AG04449 (cell line): ENCODE results near the gene MED26.
"Not testable (repeated sequence)": the region's sequence is repeated elsewhere in the genome, so short reads cannot be mapped to it uniquely, and the experiment has no call there.

Experiments
- CTCF ChIA-PET: fragments of 350-600 bp; formaldehyde crosslinking; extraction: SDS; loops from one replicate; lab custom pipeline; 2021; ENCODE audit warnings: antibody characterized with exemption; lab: Yijun Ruan, JAX
- POLR2A ChIA-PET: fragments of 400-600, 350-600 bp; formaldehyde crosslinking; extraction: SDS; loops from one replicate; lab custom pipeline; 2020; ENCODE audit warnings: antibody characterized with exemption, inconsistent platforms; lab: Yijun Ruan, JAX
- DNase-seq: peaks from one replicate; pipeline ENCODE4 v3.0.0-alpha.2; 2010; ENCODE audit warnings: low read depth, low spot score
- H3K4me3 ChIP-seq: 2 replicates; pipeline ENCODE4 v1.5.1; 2011; ENCODE audit warnings: low read depth, mild to moderate bottlenecking, control low read depth, low read length
- CTCF ChIP-seq: IDR thresholded peaks from one replicate; pipeline ENCODE4 v1.5.1; 2011; ENCODE audit warnings: mild to moderate bottlenecking, moderate library complexity, low read length, control low read depth, inconsistent platforms; ENCODE audit not compliant: insufficient read depth; ENCODE audit errors: missing control alignments

The MED26 gene

GRCh38 chr19:16566161-16566560, 61.8 kb downstream of the MED26 start:
- no peak for TF ChIP-seq CTCF
- CTCF ChIA-PET, result interaction anchor here (1.2 kb wide), 1 partner anchor 8 kb away, joined by 3 read pairs; no protein-coding TSS in a partner anchor
- no peak overlapping the region for H3K4me3 ChIP-seq
- POLR2A ChIA-PET, result no interaction called here
- DNase-seq, result no peak

DNA sequence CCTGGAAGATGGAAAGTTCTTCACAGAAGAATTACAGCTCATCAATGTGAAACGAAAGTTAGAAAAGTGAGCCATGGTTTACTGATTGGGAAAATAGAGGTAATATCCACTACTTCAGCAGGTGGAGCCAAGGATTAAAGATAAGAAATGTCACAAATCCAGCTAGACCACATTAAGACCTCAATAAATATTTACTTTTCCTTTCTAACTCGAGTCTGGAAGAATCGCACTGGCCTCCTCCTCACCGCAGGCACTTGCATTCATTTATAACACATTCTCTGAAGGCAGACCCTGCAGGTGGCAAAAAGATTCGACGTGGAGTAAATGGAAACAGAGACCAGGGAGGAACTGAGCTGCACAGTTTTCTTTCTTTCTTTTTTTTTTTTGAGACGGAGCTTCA, 63.2 kb downstream of the MED26 start:
- ChIA-PET POLR2A (no interaction called here), CTCF (no interaction called here)
- H3K4me3 ChIP-seq, result no peak overlapping the region
- no peak for DNase-seq
- no peak for TF ChIP-seq CTCF

GRCh38 chr19:16562608-16563025, 65.4 kb downstream of the MED26 start:
- ChIA-PET POLR2A (no interaction called here), CTCF (interaction anchor here (0.8 kb wide), 1 partner anchor 10 kb away, joined by 3 read pairs; no protein-coding TSS in a partner anchor)
- no peak overlapping the region for H3K4me3 ChIP-seq
- TF ChIP-seq CTCF, result no peak
- no peak for DNase-seq

DNA sequence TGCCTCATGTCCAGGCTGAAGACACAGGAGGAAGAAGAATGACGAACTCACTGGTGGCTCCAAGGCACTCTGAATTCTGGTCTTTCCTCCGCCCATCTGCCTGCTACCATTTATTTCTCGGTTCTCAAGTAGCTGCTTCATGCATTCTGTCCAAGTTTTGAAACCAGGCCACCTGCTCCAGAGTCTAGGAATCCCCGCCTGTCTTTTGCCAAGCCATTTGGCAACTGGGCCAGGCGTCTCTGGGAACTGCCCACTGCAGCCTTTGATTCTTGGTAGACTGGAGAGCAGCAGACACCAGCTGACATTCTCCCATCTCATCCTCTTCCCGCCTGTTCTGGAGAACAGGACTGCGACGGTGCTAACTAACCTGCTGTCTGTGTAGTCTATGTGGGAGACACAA, 66.6 kb downstream of the MED26 start:
- ChIA-PET CTCF (no interaction called here), POLR2A (no interaction called here)
- DNase-seq, result no peak
- no peak for TF ChIP-seq CTCF
- H3K4me3 ChIP-seq, result no peak overlapping the region

- no peak for DNase-seq
- ChIA-PET CTCF (no interaction called here), POLR2A (no interaction called here)
- TF ChIP-seq CTCF, result no peak
- H3K4me3 ChIP-seq, result no peak overlapping the region
Observed at GRCh38 chr19:16559780-16560276, 68.2 kb downstream of the MED26 start.

GRCh38 chr19:16554776-16555175, 73.2 kb downstream of the MED26 start:
- ChIA-PET POLR2A (no interaction called here), CTCF (no interaction called here)
- no peak for TF ChIP-seq CTCF
- DNase-seq, result no peak
- H3K4me3 ChIP-seq, result no peak overlapping the region

- DNase-seq, CTCF ChIA-PET, POLR2A ChIA-PET, H3K4me3 ChIP-seq: not testable (repeated sequence)
Observed at GRCh38 chr19:16551902-16552301, 76.1 kb downstream of the MED26 start.
